GM18861 (cell line): ENCODE measurements around the gene SRPRB.

Experiments used
- ATAC-seq: cut with Tn5 transposase; IDR thresholded peaks from one replicate; pipeline ENCODE4 v1.9.1; 2021; ENCODE audit not compliant: unreplicated experiment

SRPRB gene

GRCh38 chr3:133863911-133864310 lies 58.3 kb downstream of the SRPRB start:
- ATAC-seq: no peak

GRCh38 chr3:133864616-133865015 lies 59.0 kb downstream of the SRPRB start:
- no peak for ATAC-seq

- no peak for ATAC-seq
Observed at GRCh38 chr3:133865136-133865855, 59.7 kb downstream of the SRPRB start.

GRCh38 chr3:133866141-133866540 lies 60.5 kb downstream of the SRPRB start:
- ATAC-seq: no peak

- no peak for ATAC-seq
Observed at GRCh38 chr3:133868186-133868585, 62.6 kb downstream of the SRPRB start.

- no peak for ATAC-seq
Observed at GRCh38 chr3:133868758-133869475, 63.3 kb downstream of the SRPRB start.

- no peak for ATAC-seq
Observed at GRCh38 chr3:133869586-133869985, 64.0 kb downstream of the SRPRB start.

- ATAC-seq: no peak
Observed at GRCh38 chr3:133870822-133871221, 65.2 kb downstream of the SRPRB start.
